Measurements from ENCODE around the gene LAMA2. TPM values are rescaled to one million over a fixed set of nuclear protein-coding genes. Genes with fewer than 3 reads are reported as not detected.

The LAMA2 gene
- total RNA-seq, 4 donors from 2014 or later: 15.4 to 55.3 (median 38.7) TPM

DNA sequence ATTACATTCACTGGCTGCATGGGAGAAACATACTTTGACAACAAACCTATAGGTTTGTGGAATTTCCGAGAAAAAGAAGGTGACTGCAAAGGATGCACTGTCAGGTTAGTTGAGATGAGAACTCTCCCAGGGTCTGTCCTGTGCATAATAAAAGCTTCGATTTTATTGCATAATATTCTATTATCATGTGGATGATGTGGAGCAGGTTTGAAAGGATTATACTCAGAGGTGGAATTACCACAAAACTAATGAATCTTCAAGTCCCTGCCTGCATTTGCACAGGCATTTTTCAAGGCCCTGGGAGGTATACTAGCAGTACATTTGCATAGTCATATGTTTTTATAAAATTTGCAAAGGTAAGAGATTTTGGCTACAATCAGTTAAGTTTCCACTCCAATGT, 577.3 kb downstream of the LAMA2 start:
- H3K9me3 ChIP-seq: no peaks in the 10 kb centered on the region
- H3K36me3 ChIP-seq: no peaks in the 10 kb centered on the region
- DNase-seq: no peak
- TF ChIP-seq POLR2A (IDR thresholded peaks at IDR 0.05): no peak
- TF ChIP-seq, protein P1, sequence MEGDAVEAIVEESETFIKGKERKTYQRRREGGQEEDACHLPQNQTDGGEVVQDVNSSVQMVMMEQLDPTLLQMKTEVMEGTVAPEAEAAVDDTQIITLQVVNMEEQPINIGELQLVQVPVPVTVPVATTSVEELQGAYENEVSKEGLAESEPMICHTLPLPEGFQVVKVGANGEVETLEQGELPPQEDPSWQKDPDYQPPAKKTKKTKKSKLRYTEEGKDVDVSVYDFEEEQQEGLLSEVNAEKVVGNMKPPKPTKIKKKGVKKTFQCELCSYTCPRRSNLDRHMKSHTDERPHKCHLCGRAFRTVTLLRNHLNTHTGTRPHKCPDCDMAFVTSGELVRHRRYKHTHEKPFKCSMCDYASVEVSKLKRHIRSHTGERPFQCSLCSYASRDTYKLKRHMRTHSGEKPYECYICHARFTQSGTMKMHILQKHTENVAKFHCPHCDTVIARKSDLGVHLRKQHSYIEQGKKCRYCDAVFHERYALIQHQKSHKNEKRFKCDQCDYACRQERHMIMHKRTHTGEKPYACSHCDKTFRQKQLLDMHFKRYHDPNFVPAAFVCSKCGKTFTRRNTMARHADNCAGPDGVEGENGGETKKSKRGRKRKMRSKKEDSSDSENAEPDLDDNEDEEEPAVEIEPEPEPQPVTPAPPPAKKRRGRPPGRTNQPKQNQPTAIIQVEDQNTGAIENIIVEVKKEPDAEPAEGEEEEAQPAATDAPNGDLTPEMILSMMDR (IDR thresholded peaks at IDR 0.05): no peak
- no peaks in the 10 kb centered on the region for H3K27me3 ChIP-seq
- no peak overlapping the region for H3K27ac ChIP-seq
- H3K4me3 ChIP-seq: no peak overlapping the region
- no peaks in the 10 kb centered on the region for H3K4me1 ChIP-seq

- no peak for TF ChIP-seq POLR2A (IDR thresholded peaks at IDR 0.05)
- TF ChIP-seq, protein P1 (IDR thresholded peaks at IDR 0.05): peak in 1 of 6 experiments; percentile 7
- Histone ChIP-seq H3K9me3 (no peaks in the 10 kb centered on the region), H3K36me3 (no peaks in the 10 kb centered on the region), H3K4me1 (no peaks in the 10 kb centered on the region), H3K27me3 (no peaks in the 10 kb centered on the region), H3K27ac (no peak overlapping the region), H3K4me3 (no peak overlapping the region)
- DNase-seq: no peak
Observed at GRCh38 chr6:129469070-129469662, 586.2 kb downstream of the LAMA2 start.

GRCh38 chr6:129472239-129472638, 589.3 kb downstream of the LAMA2 start:
- Histone ChIP-seq H3K27me3 (no peaks in the 10 kb centered on the region), H3K4me3 (no peak overlapping the region), H3K9me3 (no peaks in the 10 kb centered on the region), H3K4me1 (no peaks in the 10 kb centered on the region), H3K27ac (no peak overlapping the region), H3K36me3 (no peaks in the 10 kb centered on the region)
- no peak for DNase-seq
- no peak for TF ChIP-seq POLR2A (IDR thresholded peaks at IDR 0.05)
- TF ChIP-seq, protein P1 (IDR thresholded peaks at IDR 0.05): no peak

- TF ChIP-seq, protein P1 (IDR thresholded peaks at IDR 0.05): no peak
- TF ChIP-seq POLR2A (IDR thresholded peaks at IDR 0.05): no peak
- no peak for DNase-seq
- H3K4me1 ChIP-seq: no peaks in the 10 kb centered on the region
Observed at GRCh38 chr6:129473546-129473945, 590.6 kb downstream of the LAMA2 start.

GRCh38 chr6:129475477-129476247, 592.7 kb downstream of the LAMA2 start:
- TF ChIP-seq POLR2A (IDR thresholded peaks at IDR 0.05): no peak
- H3K27ac ChIP-seq: no peak overlapping the region

More at GRCh38 chr6:129473546-129473945, 590.6 kb downstream of the LAMA2 start:
- H3K36me3 ChIP-seq: no peaks in the 10 kb centered on the region
- no peak overlapping the region for H3K27ac ChIP-seq
- no peak overlapping the region for H3K4me3 ChIP-seq
- no peaks in the 10 kb centered on the region for H3K27me3 ChIP-seq
- H3K9me3 ChIP-seq: no peaks in the 10 kb centered on the region

DNA sequence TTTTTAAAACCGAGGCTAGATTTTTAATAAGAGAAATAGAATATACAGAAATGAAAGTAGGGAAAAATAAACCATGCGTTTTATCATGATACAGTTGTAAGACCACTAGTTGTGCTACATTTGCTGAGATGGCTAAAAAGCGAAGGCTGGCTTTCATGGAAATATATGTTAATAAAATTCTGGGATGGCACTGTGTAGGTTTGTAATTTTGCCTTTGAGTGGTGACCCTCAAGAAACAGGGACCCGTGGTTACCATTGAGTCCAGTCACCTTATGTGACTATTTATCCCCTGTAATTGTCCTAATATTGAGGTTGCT, 593.3 kb downstream of the LAMA2 start:
- no peaks in the 10 kb centered on the region for H3K36me3 ChIP-seq
- no peaks in the 10 kb centered on the region for H3K9me3 ChIP-seq
- no peak overlapping the region for H3K4me3 ChIP-seq
- TF ChIP-seq, protein P1 (IDR thresholded peaks at IDR 0.05): no peak
- no peak for TF ChIP-seq POLR2A (IDR thresholded peaks at IDR 0.05)
- no peak for DNase-seq
- no peaks in the 10 kb centered on the region for H3K4me1 ChIP-seq
- no peak overlapping the region for H3K27ac ChIP-seq
- no peaks in the 10 kb centered on the region for H3K27me3 ChIP-seq

More at GRCh38 chr6:129475477-129476247, 592.7 kb downstream of the LAMA2 start:
- Histone ChIP-seq H3K27me3 (no peaks in the 10 kb centered on the region), H3K9me3 (no peaks in the 10 kb centered on the region), H3K36me3 (no peaks in the 10 kb centered on the region), H3K4me1 (no peaks in the 10 kb centered on the region), H3K4me3 (no peak overlapping the region)
- DNase-seq: no peak
